K562 (cell line): ENCODE data around the gene LIN28B. TPM values are rescaled to one million over a fixed set of nuclear protein-coding genes. Genes with fewer than 3 reads are reported as not detected.

Experiments used
- ATAC-seq: fragments of 200-7000 bp; cut with Tn5 transposase; 3 replicates; pipeline ENCODE4 v1.9.1; 2020; ENCODE audit warnings: moderate library complexity
- BruUV-seq: library from RNA; stranded (reverse); fragments of 400-500 nt; replicated peaks from 2 replicates; lab custom pipeline; 2021; lab: Mats Ljungman, UMichigan
- CTCF ChIA-PET: fragments of 300-600 bp; formaldehyde crosslinking; extraction: SDS; loops from one replicate; lab custom pipeline; 2021; ENCODE audit warnings: low intra/inter-chr PET ratio; lab: Yijun Ruan, JAX
- POLR2A ChIA-PET: fragments of 300-600, 350-650 bp; sonication (Branson Sonifier 250); formaldehyde crosslinking; extraction: SDS; loops from one replicate; lab custom pipeline; 2021; ENCODE audit warnings: antibody characterized with exemption, inconsistent platforms; lab: Yijun Ruan, JAX
- DNase-seq, 4 experiments: peaks; one replicate each; pipeline versions ENCODE4 v3.0.0 to v3.0.0-alpha.2; 2011 to 2018; ENCODE audit warnings: low spot score in 3 of 4, mixed read lengths in 3 of 4; ENCODE audit errors: extremely low read depth in 1 of 4
- FAIRE-seq: peaks from 2 replicates; lab custom pipeline; 2011; peaks lifted over from hg19 to GRCh38; lab: Jason Lieb, UNC
- H2AFZ ChIP-seq: 2 replicates; pipeline ENCODE4 v1.6.0; 2011; ENCODE audit warnings: low read depth, low read length, control low read depth, inconsistent platforms
- H3K27ac ChIP-seq: fragments of 200-600 bp; 3 replicates; pipeline ENCODE4 v1.8.0; 2011; ENCODE audit warnings: low read depth, mild to moderate bottlenecking, control low read depth, inconsistent platforms, low read length, moderate library complexity, mixed read lengths; ENCODE audit errors: extremely low read depth
- H3K27me3 ChIP-seq, 2 experiments: fragments of 300-600 bp in 1 of 2; 2 replicates in 1 of 2; 3 replicates in 1 of 2; pipeline versions ENCODE4 v1.6.0 to v1.8.0; 2011; ENCODE audit warnings: inconsistent platforms in 2 of 2, low read length in 2 of 2, mild to moderate bottlenecking in 1 of 2, mixed read lengths in 1 of 2, moderate library complexity in 1 of 2; ENCODE audit not compliant: control insufficient read depth in 2 of 2, insufficient read depth in 2 of 2
- H3K36me3 ChIP-seq: fragments of 300-600 bp; 3 replicates; pipeline ENCODE4 v1.8.0; 2011; ENCODE audit warnings: mild to moderate bottlenecking, low read length, inconsistent platforms; ENCODE audit not compliant: control insufficient read depth, insufficient read depth
- H3K4me1 ChIP-seq, 2 experiments: fragments of 200-600 bp in 1 of 2; replicated peaks in 1 of 2; 2 replicates in 1 of 2; 3 replicates in 1 of 2; pipeline versions ENCODE4 v1.5.1 to v1.8.0; 2011; ENCODE audit warnings: inconsistent platforms in 2 of 2, low read length in 2 of 2, mild to moderate bottlenecking in 1 of 2, mixed read lengths in 1 of 2, moderate library complexity in 1 of 2; ENCODE audit not compliant: control insufficient read depth in 2 of 2, insufficient read depth in 2 of 2
- H3K4me2 ChIP-seq: 2 replicates; pipeline ENCODE4 v1.6.1; 2011; ENCODE audit warnings: low read length, control low read depth, inconsistent platforms, mixed read lengths; ENCODE audit not compliant: insufficient read depth
- H3K4me3 ChIP-seq: fragments of 200-600 bp; sonication (generic), shearing (Covaris generic); 2 replicates; pipeline ENCODE4 v1.5.1; 2016; ENCODE audit warnings: control low read depth, inconsistent platforms
- H3K79me2 ChIP-seq: fragments of 200-600 bp; 3 replicates; pipeline ENCODE4 v1.8.0; 2011; ENCODE audit warnings: low read length, inconsistent platforms; ENCODE audit not compliant: control insufficient read depth, insufficient read depth
- H3K9ac ChIP-seq, 2 experiments: 2 replicates each; pipeline versions ENCODE4 v1.6.0 to v1.6.1; 2011; ENCODE audit warnings: low read depth in 2 of 2, low read length in 2 of 2, control low read depth in 1 of 2, inconsistent platforms in 1 of 2, mild to moderate bottlenecking in 1 of 2, mixed read lengths in 1 of 2; ENCODE audit not compliant: insufficient read depth in 1 of 2
- H3K9me1 ChIP-seq: one replicate; pipeline ENCODE4 v1.6.0; 2011; ENCODE audit warnings: inconsistent platforms, mild to moderate bottlenecking, low read length, moderate library complexity; ENCODE audit not compliant: control insufficient read depth, insufficient read depth
- H3K9me3 ChIP-seq: replicated peaks from 2 replicates; pipeline ENCODE4 v1.5.1; 2011; ENCODE audit warnings: low read depth, low read length, inconsistent platforms; ENCODE audit not compliant: control insufficient read depth, insufficient read depth
- H4K20me1 ChIP-seq: replicated peaks from 2 replicates; pipeline ENCODE4 v1.6.1; 2011; ENCODE audit warnings: low read length, inconsistent platforms, mixed read lengths; ENCODE audit not compliant: control insufficient read depth, insufficient read depth
- KAT8 ChIP-seq: fragments of 450-650 bp; IDR thresholded peaks from 2 replicates; pipeline ENCODE4 v1.6.1; 2016; ENCODE audit warnings: low read depth, mild to moderate bottlenecking
- KLF13 ChIP-seq: fragments of 450-650 bp; IDR thresholded peaks from 2 replicates; pipeline ENCODE4 v1.6.1; 2016; ENCODE audit warnings: missing genetic modification characterization, low read depth, mild to moderate bottlenecking, missing compliant biosample characterization, moderate library complexity, borderline replicate concordance
- LEF1 ChIP-seq: fragments of 450-650 bp; IDR thresholded peaks from 2 replicates; pipeline ENCODE4 v1.6.1; 2016; ENCODE audit warnings: mild to moderate bottlenecking
- MECOM ChIP-seq: fragments of 250-450 bp; sonication (Bioruptor Pico); IDR thresholded peaks from 2 replicates; pipeline ENCODE4 v1.8.0; 2022; ENCODE audit warnings: inconsistent platforms
- NCOA4 ChIP-seq: fragments of 450-650 bp; IDR thresholded peaks from 2 replicates; pipeline ENCODE4 v1.6.1; 2018; ENCODE audit warnings: mild to moderate bottlenecking; ENCODE audit not compliant: partially characterized antibody
- NFE2 ChIP-seq: IDR thresholded peaks from 2 replicates; pipeline ENCODE4 v1.6.1; 2014; ENCODE audit warnings: antibody characterized with exemption, low read depth
- PHB ChIP-seq: fragments of 250-450 bp; sonication (Bioruptor Pico); IDR thresholded peaks from 2 replicates; pipeline ENCODE4 v1.5.0; 2021
- SAFB ChIP-seq: fragments of 200-400 bp; formaldehyde crosslinking; IDR thresholded peaks from 2 replicates; pipeline ENCODE4 v1.6.1; 2017; ENCODE audit warnings: low read depth, low read length, borderline replicate concordance
- TAF1 ChIP-seq: IDR thresholded peaks from 2 replicates; pipeline ENCODE4 v1.6.1; 2011; ENCODE audit warnings: mild to moderate bottlenecking, low read length, moderate library complexity; ENCODE audit not compliant: insufficient read depth, control insufficient read depth, severe bottlenecking; ENCODE audit errors: extremely low read depth
- TAF7 ChIP-seq: fragments of 450-650 bp; IDR thresholded peaks from 2 replicates; pipeline ENCODE4 v1.6.1; 2016; ENCODE audit warnings: missing genetic modification characterization, missing compliant biosample characterization
- ZNF140 ChIP-seq: fragments of 250-450 bp; sonication (Bioruptor Pico); IDR thresholded peaks from 2 replicates; pipeline ENCODE4 v1.8.0; 2021; ENCODE audit warnings: moderate library complexity, mild to moderate bottlenecking, inconsistent platforms
- ZNF274 ChIP-seq: IDR thresholded peaks from 2 replicates; pipeline ENCODE4 v1.6.1; 2011; ENCODE audit warnings: low read depth, mild to moderate bottlenecking, low read length, moderate library complexity, borderline replicate concordance
- ZNF699 ChIP-seq: fragments of 250-450 bp; sonication (Bioruptor Pico); IDR thresholded peaks from 2 replicates; pipeline ENCODE4 v1.8.0; 2021; ENCODE audit warnings: mild to moderate bottlenecking, moderate library complexity; ENCODE audit not compliant: insufficient replicate concordance
- WGBS: fragments of 100-300 bp; shearing (Covaris generic); methylation state at CpG from one replicate; pipeline ENCODE4 v1.1.6; 2016; ENCODE audit warnings: low coverage, mixed read lengths; ENCODE audit not compliant: insufficient coverage; ENCODE audit errors: missing lambda C conversion rate; 5-methylcytosine and 5-hydroxymethylcytosine counted together
- in situ Hi-C: fragments of 300-500 bp; cut with MboI; formaldehyde crosslinking; loops from 4 replicates; pipeline ENCODE4 v1.15.0; 2018; ENCODE audit warnings: inconsistent platforms, mixed read lengths
- intact Hi-C: fragments of 100-400 bp; cut with micrococcal nuclease; formaldehyde crosslinking; loops from 2 replicates; pipeline ENCODE4 v1.14.2; 2022
- polyA plus RNA-seq, 8 experiments: library from polyadenylated mRNA; depleted of rRNA in 4 of 8; stranded (reverse) in 5 of 8; unstranded in 3 of 8; fragments of >200 nt; fragmentation: Nextera tagmentation in 2 of 8; fragmentation: Illumina TruSeq in 1 of 8; extraction: Ambion mirVana in 2 of 8; extraction: Trizol in 1 of 8; gene quantifications; 2 replicates each; pipeline versions ENCODE4 v1.2.1 to v1.2.3, GENCODE V29; 2011 to 2014; ENCODE audit warnings: inconsistent platforms in 1 of 8, missing spikeins in 1 of 8
- total RNA-seq, 7 experiments: library from RNA; depleted of rRNA in 6 of 7; stranded (reverse); fragments of >200 nt in 6 of 7; fragmentation: Illumina TruSeq in 2 of 7; extraction: Trizol in 2 of 7; gene quantifications; 2 replicates each; pipeline versions ENCODE4 v1.2.1 to v1.2.3, GENCODE V29; 2011 to 2021; ENCODE audit warnings: low replicate concordance in 1 of 7
- TF ChIP-seq, protein P1 (sequence below): fragments of 200-800 bp; sonication (Bioruptor generic); IDR thresholded peaks from 2 replicates; pipeline ENCODE4 v1.6.1; 2017; ENCODE audit warnings: missing genetic modification characterization, missing compliant biosample characterization
- TF ChIP-seq, protein P2 (sequence below): fragments of 450-650 bp; IDR thresholded peaks from 2 replicates; pipeline ENCODE4 v1.6.1; 2018; ENCODE audit warnings: mild to moderate bottlenecking, low read depth; ENCODE audit not compliant: partially characterized antibody

The LIN28B gene
- total and polyA plus RNA-seq, 9 of the 15 experiments (the other 6 are each of a cell fraction or from before 2014, with no cell fraction given), result 20.9 to 77.3 (median 42.1) TPM

DNA sequence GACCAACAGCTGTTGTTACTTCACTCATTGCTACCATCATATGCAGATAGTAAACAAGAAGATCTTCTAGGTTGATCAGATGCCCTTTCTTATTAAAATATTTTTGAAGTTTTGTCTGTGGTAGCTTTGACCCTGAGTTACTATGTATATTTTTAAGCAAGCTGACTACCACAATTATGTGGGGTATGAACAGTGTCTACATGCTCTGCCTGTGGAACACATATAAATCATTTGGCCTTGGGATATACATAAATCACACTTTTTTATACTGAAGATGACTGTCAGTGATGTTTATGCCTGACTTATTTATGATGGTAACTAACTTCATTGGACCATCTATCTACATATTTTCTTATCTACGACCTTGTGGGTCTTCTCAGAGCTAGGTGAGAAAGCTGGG lies 44.2 kb downstream of the LIN28B start:
- H3K27me3 ChIP-seq, result no peaks in the 10 kb centered on the region
- H3K4me1 ChIP-seq, result peaks cover 0 to 3% of the 10 kb centered on the region in 2 experiments; a peak in 1 of 5 replicates
- DNase-seq, result no peak
- in situ Hi-C loops (no loop called here), intact Hi-C loops (no loop called here)
- no peak overlapping the region for H3K4me3 ChIP-seq
- no peaks in the 10 kb centered on the region for H3K9me1 ChIP-seq
- CTCF ChIA-PET, result no interaction called here
- no peaks in the 10 kb centered on the region for H3K9me3 ChIP-seq
- H3K79me2 ChIP-seq, result peaks cover 67% of the 10 kb centered on the region
- TF ChIP-seq NCOA4 (no peak), KAT8 (no peak), SAFB (no peak), ZNF699 (no peak), KLF13 (tag) (no peak), PHB (CRISPR knock-in tag) (no peak), NFE2 (no peak), ZNF140 (no peak), TAF7 (tag) (no peak), MECOM (CRISPR knock-in tag) (no peak), LEF1 (no peak), ZNF274 (no peak), TAF1 (no peak)
- TF ChIP-seq, protein P1, sequence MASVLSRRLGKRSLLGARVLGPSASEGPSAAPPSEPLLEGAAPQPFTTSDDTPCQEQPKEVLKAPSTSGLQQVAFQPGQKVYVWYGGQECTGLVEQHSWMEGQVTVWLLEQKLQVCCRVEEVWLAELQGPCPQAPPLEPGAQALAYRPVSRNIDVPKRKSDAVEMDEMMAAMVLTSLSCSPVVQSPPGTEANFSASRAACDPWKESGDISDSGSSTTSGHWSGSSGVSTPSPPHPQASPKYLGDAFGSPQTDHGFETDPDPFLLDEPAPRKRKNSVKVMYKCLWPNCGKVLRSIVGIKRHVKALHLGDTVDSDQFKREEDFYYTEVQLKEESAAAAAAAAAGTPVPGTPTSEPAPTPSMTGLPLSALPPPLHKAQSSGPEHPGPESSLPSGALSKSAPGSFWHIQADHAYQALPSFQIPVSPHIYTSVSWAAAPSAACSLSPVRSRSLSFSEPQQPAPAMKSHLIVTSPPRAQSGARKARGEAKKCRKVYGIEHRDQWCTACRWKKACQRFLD, result no peak
- TF ChIP-seq, protein P2, sequence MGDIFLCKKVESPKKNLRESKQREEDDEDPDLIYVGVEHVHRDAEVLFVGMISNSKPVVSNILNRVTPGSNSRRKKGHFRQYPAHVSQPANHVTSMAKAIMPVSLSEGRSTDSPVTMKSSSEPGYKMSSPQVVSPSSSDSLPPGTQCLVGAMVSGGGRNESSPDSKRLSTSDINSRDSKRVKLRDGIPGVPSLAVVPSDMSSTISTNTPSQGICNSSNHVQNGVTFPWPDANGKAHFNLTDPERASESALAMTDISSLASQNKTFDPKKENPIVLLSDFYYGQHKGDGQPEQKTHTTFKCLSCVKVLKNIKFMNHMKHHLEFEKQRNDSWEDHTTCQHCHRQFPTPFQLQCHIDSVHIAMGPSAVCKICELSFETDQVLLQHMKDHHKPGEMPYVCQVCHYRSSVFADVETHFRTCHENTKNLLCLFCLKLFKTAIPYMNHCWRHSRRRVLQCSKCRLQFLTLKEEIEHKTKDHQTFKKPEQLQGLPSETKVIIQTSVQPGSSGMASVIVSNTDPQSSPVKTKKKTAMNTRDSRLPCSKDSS, result no peak
- no peak overlapping the region for H3K27ac ChIP-seq
- ATAC-seq, result no peak
- H2AFZ ChIP-seq, result no peak overlapping the region
- 58% methylated on average over 1 of the region's 1 CpG for WGBS
- BruUV-seq, result no TSS peak
- no peak overlapping the region for H3K9ac ChIP-seq
- POLR2A ChIA-PET, result no interaction called here
- no peak overlapping the region for H3K4me2 ChIP-seq
- H4K20me1 ChIP-seq, result 0 out of 2 replicates have a peak, but pooled peaks cover 5% of the 10 kb centered on the region
- no peak for FAIRE-seq
- H3K36me3 ChIP-seq, result peaks cover 14% of the 10 kb centered on the region; the same call in 1 of the 3 replicates
